Hepatic stellate cell (primary cell): ENCODE results near the gene TRPT1.

Experiments used
- DNase-seq: peaks from one replicate; pipeline ENCODE4 v3.0.0; 2011; ENCODE audit warnings: low spot score

The TRPT1 gene, protein sequence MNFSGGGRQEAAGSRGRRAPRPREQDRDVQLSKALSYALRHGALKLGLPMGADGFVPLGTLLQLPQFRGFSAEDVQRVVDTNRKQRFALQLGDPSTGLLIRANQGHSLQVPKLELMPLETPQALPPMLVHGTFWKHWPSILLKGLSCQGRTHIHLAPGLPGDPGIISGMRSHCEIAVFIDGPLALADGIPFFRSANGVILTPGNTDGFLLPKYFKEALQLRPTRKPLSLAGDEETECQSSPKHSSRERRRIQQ

DNA sequence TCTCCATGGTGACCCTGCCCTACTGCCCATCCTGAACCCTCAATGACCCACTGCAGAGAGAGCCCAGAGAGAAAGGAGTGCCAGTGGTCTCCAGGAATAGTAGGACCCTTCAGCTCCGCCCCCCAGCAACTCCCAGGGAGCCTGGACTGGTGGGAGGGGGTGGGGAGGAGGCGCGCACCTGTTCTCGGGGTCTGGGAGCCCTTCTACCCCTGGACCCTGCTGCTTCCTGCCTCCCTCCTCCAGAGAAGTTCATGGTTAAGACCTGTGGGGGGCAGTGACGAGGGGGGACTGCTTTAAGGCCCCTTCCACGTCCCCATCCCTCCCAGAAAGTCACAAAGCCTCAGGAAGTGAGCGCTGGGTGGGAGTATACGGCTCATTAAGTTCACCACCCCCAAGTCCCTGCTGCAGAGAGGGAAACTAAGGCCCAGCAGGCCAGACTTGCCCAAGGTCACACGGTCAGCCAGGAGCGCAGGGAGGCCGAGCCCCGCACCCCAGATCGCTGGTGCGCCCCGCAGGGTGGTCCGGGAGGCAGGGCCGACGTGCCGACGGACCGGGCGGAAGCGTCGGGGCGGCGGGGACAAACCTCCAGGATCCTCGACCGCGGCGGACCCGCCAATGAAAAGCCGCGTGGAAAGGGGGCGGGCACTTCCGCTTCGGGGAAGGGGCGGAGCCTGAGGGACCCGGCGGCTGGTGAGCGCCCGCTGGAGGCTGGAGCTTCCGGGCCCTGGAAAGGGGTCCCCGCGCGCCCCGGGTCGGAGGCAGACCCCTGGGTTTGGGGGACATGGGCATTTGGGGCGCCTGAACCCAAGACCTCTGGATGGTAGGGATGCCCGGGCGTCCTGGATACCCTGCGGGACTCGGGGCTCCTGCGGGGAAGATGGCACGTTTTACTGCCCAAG is at the start of gene TRPT1, which contains the start of gene NUDT22:
Gene TRPT1 (minus strand): TSS at position 579 of the 899 bp plus-strand sequence. CDS start 326 bp downstream, at position 253.
Gene NUDT22 (plus strand): TSS at position 667 of the 899 bp plus-strand sequence. CDS start 379 bp downstream, outside the sequence.
- DNase-seq = peak; percentile 95

DNA sequence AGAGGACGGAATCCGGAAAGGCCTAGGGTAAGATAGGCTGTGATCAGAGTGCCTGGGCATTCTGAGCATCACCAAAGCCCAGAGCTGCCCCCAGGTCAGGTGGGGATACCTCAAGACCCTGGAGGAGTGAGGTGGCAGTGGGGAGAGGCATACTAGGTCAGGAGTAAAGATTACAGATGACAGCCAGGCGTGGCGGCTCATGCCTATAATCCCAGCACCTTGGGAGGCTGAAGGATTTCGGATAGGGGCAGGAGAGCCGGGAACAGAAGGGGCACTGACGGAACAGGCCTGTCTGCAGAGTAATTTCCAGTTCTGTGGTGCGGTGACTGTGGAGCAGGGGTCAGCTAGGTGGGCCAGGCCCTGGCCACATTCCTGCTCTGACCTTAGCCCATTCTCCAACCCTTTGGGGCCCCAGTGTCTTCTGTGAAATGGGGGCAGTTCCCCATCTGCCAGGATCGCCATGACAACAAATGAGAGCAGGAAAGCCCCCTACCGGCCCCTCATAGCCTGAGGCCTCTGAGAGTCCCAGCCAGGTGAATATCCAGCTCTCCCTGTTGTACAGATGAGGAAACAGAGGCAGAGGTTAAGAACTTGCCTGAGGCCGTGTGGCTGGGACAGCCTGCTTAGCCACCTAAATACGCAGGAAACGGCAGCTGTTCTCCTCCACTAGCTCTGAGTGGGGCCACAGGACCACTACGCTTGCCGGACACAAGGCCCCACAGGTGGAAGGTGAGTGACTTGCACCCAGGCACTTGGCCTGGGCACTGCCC is 49.2 kb upstream of the TRPT1 start:
- no peak for DNase-seq

DNA sequence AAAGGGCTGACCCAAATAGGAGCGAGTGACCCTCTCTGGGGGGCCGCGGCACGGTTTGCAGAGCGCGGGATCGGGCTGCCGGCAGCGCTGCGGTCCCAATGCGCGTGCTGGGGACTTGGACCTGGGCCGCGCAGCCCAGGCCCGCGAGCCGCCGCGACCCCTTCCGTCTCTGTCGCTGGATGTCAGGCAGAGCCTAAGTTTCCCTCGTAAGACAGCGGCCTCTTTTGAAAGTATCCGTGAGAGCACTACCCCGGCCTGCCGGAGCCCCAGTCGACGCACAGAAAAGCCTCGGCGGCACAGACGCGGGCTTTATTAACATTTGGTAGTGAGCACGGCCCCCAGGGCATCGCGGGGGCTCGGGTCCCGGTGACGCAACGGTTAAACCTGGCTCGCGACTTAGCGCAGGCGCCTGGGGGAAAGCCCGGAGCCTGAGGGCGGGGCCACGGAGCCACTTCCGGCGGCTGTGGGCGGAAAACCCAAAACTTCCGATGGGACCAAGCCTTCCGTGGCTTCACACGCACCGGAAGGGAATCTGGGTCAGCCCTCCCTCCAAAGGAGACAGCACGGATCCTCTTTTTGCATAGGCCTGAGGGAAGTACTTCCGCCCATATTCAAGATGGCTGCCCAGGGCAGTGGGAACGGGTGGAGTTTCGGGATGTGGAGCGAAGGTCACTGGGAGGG is 43.7 kb upstream of the TRPT1 start:
- peak; percentile 93 for DNase-seq

DNA sequence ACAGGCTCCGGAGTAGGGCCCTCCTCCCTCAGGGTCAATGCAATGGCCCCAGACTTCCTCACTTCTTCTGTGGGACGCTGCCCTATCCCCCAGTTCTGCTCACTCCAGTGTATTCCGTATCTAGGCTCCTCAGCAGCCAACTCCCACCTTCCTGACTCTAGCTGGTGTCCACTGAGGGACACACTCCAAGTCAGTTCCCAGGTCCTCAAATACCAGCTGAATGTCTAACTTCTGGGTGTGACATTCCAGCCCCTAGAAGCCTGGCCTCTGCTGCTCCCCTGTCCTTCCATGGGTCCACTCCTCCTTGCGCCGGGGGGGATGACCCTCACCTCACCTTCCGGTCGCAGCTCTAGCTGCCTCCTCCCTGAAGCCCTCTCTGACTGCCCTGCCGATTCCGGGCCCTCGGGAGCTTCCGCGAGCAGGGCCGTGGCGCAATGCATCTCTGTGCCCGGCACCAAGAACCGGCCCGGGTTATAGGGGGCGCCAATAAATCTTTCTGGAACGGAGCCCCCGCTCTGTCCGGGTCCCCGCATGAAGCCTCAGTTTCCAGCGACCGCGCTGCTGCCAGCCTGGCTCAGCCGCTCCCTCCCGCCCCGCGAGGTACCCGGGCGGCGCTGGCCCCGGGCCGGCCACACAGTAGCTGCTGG is 43.0 kb upstream of the TRPT1 start:
- DNase-seq = peak; percentile 57

GRCh38 chr11:64268025-64268892 is 42.3 kb upstream of the TRPT1 start:
- peak; percentile 35 for DNase-seq

DNA sequence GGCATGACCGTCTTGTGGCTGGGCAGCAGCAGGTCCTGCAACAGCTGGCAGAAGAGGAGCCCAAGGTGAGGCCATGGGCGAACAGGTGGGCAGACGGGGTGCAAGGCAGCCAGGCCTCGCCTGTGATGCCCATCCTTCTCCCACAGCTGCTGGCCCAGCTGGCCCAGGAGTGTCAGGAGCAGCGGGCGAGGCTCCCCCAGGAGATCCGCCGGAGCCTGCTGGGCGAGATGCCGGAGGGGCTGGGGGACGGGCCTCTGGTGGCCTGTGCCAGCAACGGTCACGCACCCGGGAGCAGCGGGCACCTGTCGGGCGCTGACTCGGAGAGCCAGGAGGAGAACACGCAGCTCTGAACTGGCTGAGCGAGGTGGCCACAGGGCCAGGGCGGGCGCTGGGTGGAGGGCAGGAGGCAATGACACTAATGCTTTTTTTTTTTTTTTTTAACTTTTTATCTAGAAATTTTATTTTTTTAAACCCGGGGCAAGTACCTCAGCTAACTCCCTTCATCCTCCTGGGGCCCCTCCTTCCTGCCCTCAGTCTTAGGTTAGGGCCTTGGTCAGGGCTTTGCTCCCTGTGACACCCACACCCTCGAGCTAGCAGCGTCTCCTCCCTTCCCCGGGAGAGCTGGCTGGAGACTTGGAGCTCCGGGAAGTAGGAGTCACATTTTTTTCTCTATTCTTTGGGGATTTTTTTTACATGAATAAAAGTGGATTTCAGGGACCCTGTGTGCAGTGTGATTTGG is 41.4 kb upstream of the TRPT1 start:
- no peak for DNase-seq

- no peak for DNase-seq
Measured at GRCh38 chr11:64266339-64266738, 40.4 kb upstream of the TRPT1 start.

DNA sequence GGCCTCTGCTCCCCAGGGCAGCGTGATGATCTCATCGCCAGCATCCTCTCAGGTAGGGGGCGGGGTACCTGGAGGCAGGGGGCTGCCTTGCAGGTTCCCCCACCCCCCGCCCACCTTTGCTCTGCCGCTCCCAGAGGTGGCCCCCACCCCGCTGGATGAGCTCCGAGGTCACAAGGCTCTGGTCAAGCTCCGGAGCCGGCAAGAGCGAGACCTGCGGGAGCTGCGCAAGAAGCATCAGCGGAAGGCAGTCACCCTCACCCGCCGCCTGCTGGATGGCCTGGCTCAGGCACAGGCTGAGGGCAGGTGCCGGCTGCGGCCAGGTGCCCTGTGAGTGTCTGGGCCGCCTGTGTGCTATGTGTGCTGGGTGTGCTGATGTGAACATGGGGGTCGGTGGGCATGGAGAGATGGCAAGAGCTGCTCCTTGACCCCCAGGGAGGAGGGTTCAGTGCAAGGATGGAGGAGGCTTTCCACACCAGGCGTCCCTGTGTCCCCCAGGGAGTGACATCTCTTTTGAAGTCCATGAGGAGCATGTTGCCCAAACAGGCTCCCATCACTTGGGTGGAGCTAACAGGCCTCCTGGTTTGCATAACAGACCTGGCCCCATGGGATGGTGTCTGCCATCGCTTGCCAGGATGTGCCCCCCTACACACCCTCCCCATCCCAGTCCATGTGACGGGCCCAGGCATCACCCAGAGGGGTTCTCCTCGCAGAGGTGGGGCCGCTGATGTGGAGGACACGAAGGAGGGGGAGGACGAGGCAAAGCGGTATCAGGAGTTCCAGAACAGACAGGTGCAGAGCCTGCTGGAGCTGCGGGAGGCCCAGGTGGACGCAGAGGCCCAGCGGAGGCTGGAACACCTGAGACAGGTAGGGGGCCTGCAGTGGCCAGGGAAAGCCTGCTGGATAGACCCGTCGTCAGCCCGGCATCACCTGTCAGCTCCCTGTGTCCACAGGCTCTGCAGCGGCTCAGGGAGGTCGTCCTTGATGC is 39.5 kb upstream of the TRPT1 start:
- no peak for DNase-seq

GRCh38 chr11:64264371-64264852 is 38.4 kb upstream of the TRPT1 start:
- DNase-seq = no peak

- no peak for DNase-seq
Measured at GRCh38 chr11:64263947-64264317, 37.9 kb upstream of the TRPT1 start.

DNA sequence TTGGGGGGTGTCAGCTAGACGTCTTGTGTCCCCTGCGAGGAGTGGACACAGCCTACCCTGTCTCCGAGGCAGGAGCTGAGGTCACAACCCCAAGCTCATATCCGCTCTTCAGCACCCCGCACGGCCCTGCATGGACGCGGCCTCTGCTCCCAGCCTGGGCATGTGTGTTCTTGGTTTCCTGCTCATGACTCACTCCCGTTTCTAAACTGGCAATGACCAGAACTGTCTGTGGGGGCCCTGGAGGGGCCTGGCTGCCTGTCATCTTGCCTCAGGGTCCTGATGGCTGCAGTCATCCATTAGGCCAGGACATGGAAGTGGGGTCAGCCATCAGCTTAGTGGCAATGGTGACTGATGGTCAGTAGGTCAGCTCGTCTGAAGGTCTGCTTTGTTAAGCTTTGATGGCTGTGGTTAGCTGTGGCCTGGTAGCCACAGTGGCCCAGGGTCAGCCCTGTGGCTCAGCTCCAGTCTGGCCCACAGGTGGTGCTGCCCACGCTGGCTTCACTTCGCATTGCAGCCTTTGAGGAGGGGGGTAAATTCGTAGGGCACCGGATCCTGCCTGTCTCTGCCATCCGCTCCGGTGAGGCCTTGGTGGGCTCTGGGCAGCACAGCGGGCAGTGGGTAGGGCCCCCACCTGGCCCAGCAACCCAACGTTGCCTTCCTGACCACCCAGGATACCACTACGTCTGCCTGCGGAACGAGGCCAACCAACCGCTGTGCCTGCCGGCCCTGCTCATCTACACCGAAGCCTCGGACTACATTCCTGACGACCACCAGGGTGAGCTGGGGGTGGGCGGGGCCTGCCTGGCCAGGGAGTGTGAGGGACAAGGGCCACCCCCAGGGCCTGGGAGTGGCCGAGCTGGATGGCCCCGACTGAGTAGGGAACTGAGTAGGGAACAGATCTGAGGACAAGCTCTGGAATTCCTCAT is 37.3 kb upstream of the TRPT1 start:
- no peak for DNase-seq

DNA sequence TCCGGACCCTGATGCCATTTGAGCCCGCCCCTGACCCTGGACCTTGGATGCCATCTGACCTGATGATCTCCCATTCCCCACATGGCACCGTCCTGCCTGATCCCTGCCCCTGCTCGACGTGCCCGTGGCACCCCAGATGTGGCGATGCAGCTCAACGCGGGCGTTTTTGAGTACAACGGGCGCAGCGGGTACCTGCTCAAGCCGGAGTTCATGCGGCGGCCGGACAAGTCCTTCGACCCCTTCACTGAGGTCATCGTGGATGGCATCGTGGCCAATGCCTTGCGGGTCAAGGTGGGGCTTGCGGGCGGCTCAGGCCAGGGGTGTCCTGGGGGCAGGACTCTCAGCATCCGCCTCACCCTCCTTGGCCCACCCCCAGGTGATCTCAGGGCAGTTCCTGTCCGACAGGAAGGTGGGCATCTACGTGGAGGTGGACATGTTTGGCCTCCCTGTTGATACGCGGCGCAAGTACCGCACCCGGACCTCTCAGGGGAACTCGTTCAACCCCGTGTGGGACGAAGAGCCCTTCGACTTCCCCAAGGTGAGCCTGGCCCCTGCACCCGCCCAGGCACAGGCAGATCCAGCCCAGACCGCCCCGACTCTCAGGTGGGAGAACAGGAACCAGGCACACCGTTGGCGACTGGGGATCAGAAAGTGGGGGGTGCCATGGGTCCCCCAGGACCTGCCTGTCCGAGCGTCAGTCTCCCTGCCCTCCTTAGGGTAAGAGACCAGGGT is 36.5 kb upstream of the TRPT1 start:
- DNase-seq = no peak

DNA sequence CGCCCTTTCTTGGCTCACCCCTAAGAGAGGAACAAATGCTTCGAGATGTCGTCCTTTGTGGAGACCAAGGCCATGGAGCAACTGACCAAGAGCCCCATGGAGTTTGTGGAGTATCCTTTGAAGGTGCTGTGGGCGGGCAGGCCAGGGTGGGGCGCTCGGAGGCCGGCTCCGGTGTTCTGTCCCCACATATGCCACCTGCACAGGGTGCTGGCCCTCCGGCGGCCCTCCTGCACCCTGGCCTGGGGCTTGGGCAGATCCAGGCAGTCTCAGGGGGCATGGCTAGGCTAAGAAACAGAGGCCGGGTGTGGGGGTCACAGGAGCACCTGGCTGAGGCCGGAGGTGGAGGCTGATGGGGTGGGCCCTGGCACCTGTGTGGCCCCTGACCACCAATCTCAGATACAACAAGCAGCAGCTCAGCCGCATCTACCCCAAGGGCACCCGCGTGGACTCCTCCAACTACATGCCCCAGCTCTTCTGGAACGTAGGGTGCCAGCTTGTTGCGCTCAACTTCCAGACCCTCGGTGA is 35.6 kb upstream of the TRPT1 start:
- no peak for DNase-seq

GRCh38 chr11:64260147-64260708 is 34.2 kb upstream of the TRPT1 start:
- no peak for DNase-seq

GRCh38 chr11:64259533-64260067 is 33.6 kb upstream of the TRPT1 start:
- no peak for DNase-seq
